Colon (tissue), 2 donors: Measurements from ENCODE around the gene SEMA3F.

Source experiments
- FAIRE-seq: peaks from 2 replicates; lab custom pipeline; 2012; peaks lifted over from hg19 to GRCh38; lab: Jason Lieb, UNC
- donor health status: control.
- donor health status: control.

The SEMA3F gene

GRCh38 chr3:50154840-50155490, at the start of gene SEMA3F:
Gene SEMA3F, plus strand, starts transcription at chr3:50155324. Its CDS starts 4,299 bp downstream, at chr3:50159623.
- FAIRE-seq, result no peak

GRCh38 chr3:50111757-50112156, 43.4 kb upstream of the SEMA3F start:
- FAIRE-seq, result no peak

GRCh38 chr3:50112462-50112861, 42.7 kb upstream of the SEMA3F start:
- no peak for FAIRE-seq

DNA sequence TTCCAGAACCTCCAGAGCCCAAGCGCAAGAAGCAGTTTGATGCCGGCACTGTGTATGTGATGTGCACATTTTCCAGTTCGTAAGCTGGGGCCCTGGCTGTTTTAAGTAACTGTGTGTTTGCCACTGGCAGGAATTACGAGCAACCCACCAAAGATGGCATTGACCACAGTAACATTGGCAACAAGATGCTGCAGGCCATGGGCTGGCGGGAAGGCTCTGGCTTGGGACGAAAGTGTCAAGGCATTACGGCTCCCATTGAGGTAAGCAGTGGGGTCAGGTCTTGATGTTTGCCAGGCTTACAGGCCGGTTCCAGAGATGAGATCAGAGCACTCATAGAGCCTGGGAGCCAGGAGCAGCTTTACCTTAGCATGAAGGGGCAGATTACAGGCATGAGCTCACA, 38.0 kb upstream of the SEMA3F start:
- FAIRE-seq, result no peak

- FAIRE-seq, result no peak
Observed at GRCh38 chr3:50118237-50118636, 36.9 kb upstream of the SEMA3F start.

- no peak for FAIRE-seq
Observed at GRCh38 chr3:50119786-50120185, 35.3 kb upstream of the SEMA3F start.

DNA sequence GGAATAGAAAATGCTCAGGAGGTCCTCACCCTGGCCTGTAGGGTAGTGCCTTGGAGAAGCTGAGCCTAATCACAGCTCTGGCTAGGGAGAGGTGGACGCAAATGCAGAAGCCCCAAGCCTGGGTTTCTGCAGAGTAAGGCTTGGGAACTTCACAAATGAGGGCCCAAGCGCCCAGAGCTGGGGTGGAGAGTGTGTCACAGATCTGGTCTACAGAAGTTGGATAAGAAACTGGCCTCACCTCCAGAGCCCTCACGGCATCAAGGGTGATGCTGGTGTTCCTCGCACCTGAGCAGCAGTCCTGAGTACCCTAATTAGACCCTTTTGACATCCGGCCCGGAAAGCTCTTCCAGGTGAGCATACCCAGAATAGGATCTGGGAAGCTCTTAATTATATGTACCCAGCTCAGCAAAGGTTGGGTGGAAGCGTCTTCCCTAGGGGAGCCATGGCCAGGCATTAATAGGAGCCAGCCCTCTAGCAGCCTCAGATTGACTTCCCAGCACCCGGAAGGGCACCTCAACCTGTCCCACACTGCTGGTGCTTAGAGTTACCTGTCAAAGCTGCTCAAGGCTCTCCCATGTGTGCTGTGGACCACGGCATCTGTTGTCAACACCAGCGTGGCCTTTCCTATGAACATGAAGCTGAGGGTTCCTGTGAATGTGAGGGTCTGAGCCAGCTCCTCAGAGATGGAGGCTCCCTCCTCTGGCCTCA, 34.6 kb upstream of the SEMA3F start:
- FAIRE-seq, result no peak

GRCh38 chr3:50121072-50122032, 33.8 kb upstream of the SEMA3F start:
- no peak for FAIRE-seq

DNA sequence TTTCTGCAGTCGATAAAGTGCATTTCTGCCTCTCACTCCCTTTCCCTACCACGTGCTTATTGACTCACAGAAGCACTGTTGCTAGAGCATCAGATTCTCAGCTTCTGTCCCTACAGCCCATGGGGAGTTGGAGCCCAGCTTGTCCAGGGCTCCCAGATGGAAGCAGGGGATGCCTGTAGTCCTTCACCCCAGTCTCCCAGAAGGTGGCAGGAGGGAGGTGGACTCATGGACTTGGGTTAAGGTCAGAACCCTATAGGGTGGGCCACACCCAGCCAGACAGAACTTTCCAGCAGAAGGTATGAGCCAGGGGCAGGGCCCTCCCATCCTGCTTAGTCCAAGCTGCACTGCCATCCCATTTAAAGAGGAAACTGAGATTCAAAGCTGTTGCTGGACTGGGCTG, 33.1 kb upstream of the SEMA3F start:
- no peak for FAIRE-seq

GRCh38 chr3:50122661-50123391, 32.3 kb upstream of the SEMA3F start:
- FAIRE-seq, result no peak

- FAIRE-seq, result no peak
Observed at GRCh38 chr3:50123394-50124051, 31.6 kb upstream of the SEMA3F start.

DNA sequence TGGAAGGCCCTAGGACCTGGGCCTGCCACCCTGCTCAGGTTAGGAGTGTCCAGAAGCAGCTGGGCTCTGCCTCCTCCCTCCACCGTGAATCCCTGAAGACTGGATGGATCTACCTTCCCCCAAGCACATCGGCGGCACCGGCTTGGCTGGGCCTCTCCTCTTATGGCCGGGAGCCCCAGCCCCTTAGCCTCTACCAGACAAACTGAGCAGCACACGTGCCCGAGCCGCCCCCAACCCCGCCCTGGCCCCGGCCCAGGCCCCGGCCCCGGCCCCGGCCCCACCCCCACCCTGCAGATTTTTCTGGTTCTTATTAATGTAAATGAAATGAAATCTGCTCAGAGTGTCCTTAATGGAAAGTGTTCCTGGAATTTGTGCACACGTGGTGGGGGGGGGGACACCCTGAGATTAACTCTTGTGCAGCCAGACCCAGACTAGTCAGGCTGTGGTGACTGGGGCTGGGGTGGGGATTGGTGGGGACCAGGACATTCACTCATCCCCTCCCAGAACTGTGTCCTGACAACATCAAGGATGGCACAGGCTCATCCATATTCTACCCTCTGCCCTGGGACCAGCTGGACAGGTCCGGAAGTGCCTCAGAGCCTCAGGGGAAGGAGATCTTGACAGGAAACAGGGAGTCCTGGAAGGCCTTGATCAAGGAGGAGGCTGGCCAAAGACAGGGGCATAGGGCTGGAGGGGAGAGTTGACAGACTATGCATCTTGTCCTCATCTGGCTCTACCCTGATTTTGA, 30.9 kb upstream of the SEMA3F start:
- FAIRE-seq, result no peak

DNA sequence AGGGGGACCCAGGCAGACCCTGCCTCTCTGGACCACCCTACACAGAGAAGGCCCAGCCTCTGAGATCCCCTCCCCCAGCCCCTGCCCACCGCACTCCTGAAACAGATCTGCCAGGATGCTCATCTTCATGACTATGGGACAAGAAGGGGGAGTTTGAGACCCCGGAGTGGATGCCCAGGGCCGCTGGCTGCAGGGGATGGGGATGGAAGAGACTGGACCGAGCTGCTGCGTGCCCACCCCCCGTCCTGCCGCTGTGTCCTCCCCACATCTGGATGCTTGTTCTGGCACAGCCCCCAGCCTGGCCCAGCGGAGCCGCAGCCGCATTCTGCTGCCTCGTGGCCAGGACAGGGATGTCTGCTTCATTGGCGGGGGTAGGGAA, 30.3 kb upstream of the SEMA3F start:
- FAIRE-seq, result no peak

DNA sequence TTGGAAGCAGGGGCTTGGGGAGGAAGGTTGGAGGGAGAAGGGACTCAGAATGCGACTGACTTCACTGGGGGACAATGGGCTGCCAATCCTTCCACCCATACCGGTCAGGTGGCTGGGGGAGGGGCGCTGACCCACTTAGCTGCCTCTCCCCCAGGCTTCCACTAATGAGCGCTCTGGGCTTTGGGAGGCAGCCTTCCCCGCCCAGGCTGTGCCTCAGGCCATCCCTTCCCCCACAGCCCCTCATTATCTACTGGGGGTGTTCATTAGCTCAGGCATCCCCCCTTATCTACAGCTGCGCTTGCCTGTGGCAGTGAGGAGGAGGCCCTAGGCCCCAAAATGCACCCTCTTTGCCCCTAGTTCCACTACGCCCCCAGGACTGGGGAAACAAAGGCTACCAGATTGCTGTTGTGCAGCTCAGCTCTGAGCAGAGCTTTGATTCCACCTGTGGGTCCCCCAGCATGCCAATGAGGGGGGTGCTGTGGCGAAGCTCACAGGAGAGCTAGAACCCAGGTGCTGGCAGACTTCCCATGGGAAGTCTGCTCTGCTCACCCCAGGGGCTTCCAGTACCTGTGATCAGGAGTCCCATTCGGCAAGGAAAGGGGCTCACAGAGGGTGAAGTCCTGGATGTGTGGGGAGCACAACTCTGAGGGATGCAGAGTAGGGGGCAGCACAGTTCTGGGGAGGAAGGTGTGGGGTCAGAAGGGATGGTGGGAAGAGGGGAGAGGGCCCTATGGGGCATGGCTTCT, 29.4 kb upstream of the SEMA3F start:
- no peak for FAIRE-seq

DNA sequence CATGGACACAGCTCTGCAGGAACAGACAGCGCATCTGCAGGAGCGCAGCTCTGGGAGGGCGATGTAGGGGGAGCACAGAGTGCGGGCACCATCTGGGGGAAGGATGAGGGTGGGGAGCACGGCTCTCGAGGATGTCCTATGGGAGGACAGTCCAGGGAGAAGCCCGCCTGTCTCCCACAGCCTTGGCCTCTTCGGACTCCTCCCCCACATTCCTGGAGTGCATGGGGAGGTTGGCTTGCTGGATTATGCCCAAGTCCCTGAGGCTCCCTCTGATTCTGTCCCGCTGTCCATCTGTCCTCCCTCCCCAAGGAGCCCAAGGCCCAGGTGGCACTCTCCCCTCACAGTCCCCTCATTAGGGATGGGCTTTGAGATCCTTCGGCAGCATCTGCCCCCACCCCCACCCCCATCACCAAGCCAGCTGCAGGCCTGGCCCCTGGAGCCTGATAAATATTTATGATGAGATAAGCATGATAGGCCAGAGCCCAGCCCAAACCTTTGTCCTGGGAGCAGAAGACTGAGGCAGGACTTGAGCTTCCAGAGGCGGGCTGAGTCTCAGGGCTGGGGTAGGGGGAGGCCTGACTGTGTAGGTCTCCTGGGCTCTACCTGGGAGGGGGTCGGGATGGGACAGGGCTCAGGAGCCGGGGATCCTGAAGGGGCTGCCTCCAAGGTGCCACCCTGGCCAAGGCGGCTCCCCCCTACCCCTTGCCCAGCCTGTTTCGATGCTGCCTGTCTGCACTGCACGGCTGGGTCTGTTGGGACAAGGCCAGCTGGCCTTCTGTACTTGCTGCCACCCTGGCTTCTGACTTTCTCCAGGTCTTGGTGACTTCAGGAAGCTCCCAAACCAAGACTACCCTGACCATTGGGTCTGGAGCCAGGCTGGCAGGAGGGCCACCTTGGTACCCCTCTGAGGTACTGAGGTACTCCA, 28.6 kb upstream of the SEMA3F start:
- no peak for FAIRE-seq

GRCh38 chr3:50127251-50127691, 27.9 kb upstream of the SEMA3F start:
- no peak for FAIRE-seq

GRCh38 chr3:50128001-50128400, 27.1 kb upstream of the SEMA3F start:
- no peak for FAIRE-seq

DNA sequence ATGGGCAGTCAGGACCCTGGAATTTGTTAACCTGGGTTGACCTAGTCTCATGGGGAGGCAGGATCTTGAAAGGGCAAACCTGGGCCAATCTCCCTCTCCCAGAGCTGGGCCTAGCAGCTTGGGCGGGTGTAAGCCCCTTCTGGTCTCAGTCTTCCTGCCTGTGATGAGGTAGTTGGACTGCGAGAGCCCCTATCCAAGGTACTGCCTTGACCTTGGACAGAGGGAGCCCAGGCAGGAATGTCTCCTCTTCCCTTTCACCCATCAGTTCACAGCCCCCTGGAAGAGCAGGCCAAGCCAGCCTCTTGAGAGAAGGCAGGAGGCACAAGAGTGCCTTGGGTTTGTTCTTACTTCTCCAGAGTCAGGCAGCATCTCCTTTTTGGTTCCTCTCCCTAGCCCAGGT, 24.7 kb upstream of the SEMA3F start:
- no peak for FAIRE-seq
